CD14-positive monocyte (primary cell): ENCODE measurements around the gene GALNT14. TPM values are rescaled to one million over a fixed set of nuclear protein-coding genes. Genes with fewer than 3 reads are reported as not detected.

Experiments used
- DNase-seq, 3 donors: peaks; one replicate each; pipeline ENCODE4 v3.0.0-alpha.2; 2011 to 2022
- H2AFZ ChIP-seq: 2 replicates; pipeline ENCODE4 v1.6.0; 2012; ENCODE audit warnings: mild to moderate bottlenecking, low read depth, low read length, inconsistent platforms; ENCODE audit not compliant: insufficient read depth, poor library complexity, severe bottlenecking
- H3K27ac ChIP-seq, 2 donors: 1 replicate in 1 of 2; 2 replicates in 1 of 2; pipeline ENCODE4 v1.5.1; 2012 to 2013; ENCODE audit warnings: low read length in 2 of 2, control low read depth in 1 of 2, inconsistent platforms in 1 of 2, low read depth in 1 of 2, mild to moderate bottlenecking in 1 of 2
- H3K27me3 ChIP-seq, 2 donors: one replicate each; pipeline versions ENCODE4 v1.6.0 to v1.6.1; 2011 to 2013; ENCODE audit warnings: low read length in 2 of 2; ENCODE audit not compliant: control insufficient read depth in 2 of 2, insufficient read depth in 2 of 2
- H3K36me3 ChIP-seq, 2 donors: replicated peaks in 1 of 2; 1 replicate in 1 of 2; 2 replicates in 1 of 2; pipeline versions ENCODE4 v1.5.1 to v1.6.1; 2012 to 2013; ENCODE audit warnings: low read length in 2 of 2, control low read depth in 1 of 2, inconsistent platforms in 1 of 2, mild to moderate bottlenecking in 1 of 2; ENCODE audit not compliant: insufficient read depth in 2 of 2, control insufficient read depth in 1 of 2
- H3K4me1 ChIP-seq, 2 donors: 1 replicate in 1 of 2; 2 replicates in 1 of 2; pipeline versions ENCODE4 v1.5.1 to v1.6.1; 2012 to 2013; ENCODE audit warnings: low read length in 2 of 2, control low read depth in 1 of 2, inconsistent platforms in 1 of 2, mild to moderate bottlenecking in 1 of 2, moderate library complexity in 1 of 2; ENCODE audit not compliant: insufficient read depth in 2 of 2, control insufficient read depth in 1 of 2
- H3K4me2 ChIP-seq: replicated peaks from 2 replicates; pipeline ENCODE3; 2012; ENCODE audit warnings: low read length, moderate library complexity, mild to moderate bottlenecking; ENCODE audit not compliant: poor library complexity, severe bottlenecking; ENCODE audit errors: extremely low read depth
- H3K4me3 ChIP-seq, 3 experiments: fragments of 200-600 bp in 1 of 3; sonication (generic) in 1 of 3; replicated peaks in 1 of 3; 1 replicate in 2 of 3; 2 replicates in 1 of 3; pipeline ENCODE4 v1.5.1; 2011 to 2013; ENCODE audit warnings: low read length in 3 of 3, mild to moderate bottlenecking in 3 of 3, control low read depth in 2 of 3, low read depth in 2 of 3, inconsistent platforms in 1 of 3, moderate library complexity in 1 of 3
- H3K79me2 ChIP-seq: 2 replicates; pipeline ENCODE4 v1.6.0; 2012; ENCODE audit warnings: mild to moderate bottlenecking, control low read depth, inconsistent platforms, low read length, moderate library complexity; ENCODE audit not compliant: insufficient read depth
- H3K9ac ChIP-seq: 2 replicates; pipeline ENCODE4 v1.6.0; 2017; ENCODE audit warnings: low read length, mild to moderate bottlenecking; ENCODE audit not compliant: insufficient read depth, poor library complexity, severe bottlenecking
- H3K9me3 ChIP-seq, 2 donors: replicated peaks in 1 of 2; 1 replicate in 1 of 2; 2 replicates in 1 of 2; pipeline versions ENCODE4 v1.5.1 to v1.6.1; 2012 to 2013; ENCODE audit warnings: low read length in 2 of 2, control low read depth in 1 of 2; ENCODE audit not compliant: control insufficient read depth in 1 of 2, insufficient read depth in 1 of 2
- H4K20me1 ChIP-seq: 2 replicates; pipeline ENCODE4 v1.6.0; 2012; ENCODE audit warnings: mild to moderate bottlenecking, low read length, control low read depth, moderate library complexity; ENCODE audit not compliant: insufficient read depth
- H3K27ac Mint-ChIP-seq, 7 donors: one replicate each; pipeline ENCODE4 v1.8.0; 2020; ENCODE audit warnings: mild to moderate bottlenecking in 7 of 7, mixed read lengths in 7 of 7, moderate library complexity in 6 of 7, inconsistent platforms in 2 of 7
- H3K27me3 Mint-ChIP-seq, 3 donors: one replicate each; pipeline ENCODE4 v1.8.0; 2021 to 2022; ENCODE audit warnings: low read depth in 3 of 3, mild to moderate bottlenecking in 3 of 3, mixed read lengths in 3 of 3, moderate library complexity in 3 of 3, inconsistent platforms in 1 of 3
- H3K36me3 Mint-ChIP-seq, 2 donors: one replicate each; pipeline ENCODE4 v1.8.0; 2020; ENCODE audit warnings: mixed read lengths in 2 of 2, inconsistent platforms in 1 of 2, mild to moderate bottlenecking in 1 of 2
- H3K4me1 Mint-ChIP-seq: one replicate; pipeline ENCODE4 v1.8.0; 2020; ENCODE audit warnings: mild to moderate bottlenecking, mixed read lengths
- H3K4me3 Mint-ChIP-seq, 2 donors: one replicate each; pipeline ENCODE4 v1.8.0; 2020; ENCODE audit warnings: mild to moderate bottlenecking in 2 of 2, mixed read lengths in 2 of 2, moderate library complexity in 1 of 2
- H3K9me3 Mint-ChIP-seq, 7 donors: one replicate each; pipeline ENCODE4 v1.8.0; 2020 to 2022; ENCODE audit warnings: mixed read lengths in 7 of 7, mild to moderate bottlenecking in 6 of 7, moderate library complexity in 6 of 7, inconsistent platforms in 2 of 7
- CTCF ChIP-seq: fragments of 200-600 bp; IDR thresholded peaks from one replicate; pipeline ENCODE4 v1.8.0; 2022; ENCODE audit warnings: antibody characterized with exemption, mild to moderate bottlenecking
- WGBS: methylation state at CpG from one replicate; pipeline ENCODE4 v1.1.5; 2013; ENCODE audit warnings: missing lambda C conversion rate; ENCODE audit not compliant: insufficient coverage; 5-methylcytosine and 5-hydroxymethylcytosine counted together
- intact Hi-C, 2 donors: fragments of 100-400 bp; cut with micrococcal nuclease; formaldehyde crosslinking; loops; one replicate each; pipeline versions ENCODE4 v1.15.0 to v1.15.1; 2023
- polyA plus RNA-seq, 3 donors: library from polyadenylated mRNA; depleted of rRNA in 1 of 3; unstranded in 2 of 3; stranded (reverse) in 1 of 3; fragments of 300-500 nt in 2 of 3; fragments of >200 nt in 1 of 3; fragmentation: Illumina TruSeq in 2 of 3; gene quantifications; 1 replicate in 2 of 3; 2 replicates in 1 of 3; pipeline ENCODE4 v1.2.3, GENCODE V29; 2012 to 2021

GALNT14 gene
- polyA plus RNA-seq, 3 donors = 0.33 TPM; not detected in 2

- Mint-ChIP-seq H3K27ac (no peak overlapping the region), H3K4me3 (no peak overlapping the region), H3K27me3 (peaks cover 0 to 3% (median 0%) of the 10 kb centered on the region in 3 donors), H3K36me3 (no peaks in the 10 kb centered on the region), H3K9me3 (no peaks in the 10 kb centered on the region), H3K4me1 (no peaks in the 10 kb centered on the region)
- no peak overlapping the region for H3K9ac ChIP-seq
- TF ChIP-seq CTCF = no peak
- H3K4me2 ChIP-seq = no peak overlapping the region
- no peak overlapping the region for H2AFZ ChIP-seq
- no peaks in the 10 kb centered on the region for H3K79me2 ChIP-seq
- no peak for DNase-seq
- H3K9me3 ChIP-seq = no peaks in the 10 kb centered on the region
- no peaks in the 10 kb centered on the region for H3K4me1 ChIP-seq
- H4K20me1 ChIP-seq = no peaks in the 10 kb centered on the region
- H3K27ac ChIP-seq = no peak overlapping the region
- no peaks in the 10 kb centered on the region for H3K27me3 ChIP-seq
- H3K36me3 ChIP-seq = no peaks in the 10 kb centered on the region
- 95% methylated on average over 3 of the region's 5 CpGs for WGBS
- H3K4me3 ChIP-seq = no peak overlapping the region
- intact Hi-C loops = no loop called here
Observed at GRCh38 chr2:30997979-30998378, 140.3 kb downstream of the GALNT14 start.

DNA sequence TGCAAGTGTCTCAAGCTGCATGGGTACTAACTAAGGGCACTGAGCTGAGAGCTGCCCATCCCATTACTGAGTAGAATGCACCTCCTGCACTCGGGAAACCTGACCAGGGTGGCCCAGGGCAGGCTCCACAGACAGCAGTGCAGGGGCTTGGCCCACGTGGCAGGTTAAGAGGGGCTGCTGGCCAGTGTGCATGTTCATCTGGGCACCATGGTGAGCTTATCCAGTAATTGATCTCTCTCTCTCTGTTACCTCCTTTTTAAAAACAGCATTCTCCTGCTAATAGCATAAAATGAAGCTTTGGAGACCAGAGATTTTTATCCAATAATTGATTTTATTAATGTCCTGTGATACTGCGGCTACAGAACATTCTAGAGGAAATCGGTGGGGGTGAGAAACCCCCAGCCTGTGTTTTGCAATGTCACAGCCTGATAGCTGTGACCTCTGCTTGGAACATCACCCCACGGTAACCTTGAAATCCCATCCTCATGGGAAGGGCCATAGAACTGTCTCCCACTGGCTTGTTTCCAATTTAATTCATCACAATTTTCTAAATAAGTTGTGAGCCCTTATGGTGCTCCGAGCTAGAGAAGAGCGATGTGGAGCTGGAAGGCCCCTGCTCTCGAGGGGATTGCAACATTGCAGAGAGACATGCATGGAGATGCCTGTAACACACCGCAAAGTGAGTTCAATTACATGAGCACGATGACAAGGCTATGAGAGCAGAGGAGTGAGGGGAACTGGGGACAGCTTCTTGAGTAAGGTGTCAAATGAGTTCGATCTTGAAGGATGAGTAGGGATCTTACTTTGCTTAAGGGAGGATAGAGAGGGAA is 143.8 kb downstream of the GALNT14 start:
- H3K4me1 Mint-ChIP-seq = no peaks in the 10 kb centered on the region
- no peaks in the 10 kb centered on the region for H4K20me1 ChIP-seq
- H3K9me3 ChIP-seq = no peaks in the 10 kb centered on the region
- peak overlapping the region in 1 of 7 donors; percentile 2 for H3K27ac Mint-ChIP-seq
- H3K36me3 ChIP-seq = no peaks in the 10 kb centered on the region
- no peak overlapping the region for H3K4me3 Mint-ChIP-seq
- H3K4me1 ChIP-seq = no peaks in the 10 kb centered on the region
- H3K79me2 ChIP-seq = no peaks in the 10 kb centered on the region
- H3K27me3 ChIP-seq = no peaks in the 10 kb centered on the region
- intact Hi-C loops = no loop called here
- H3K9ac ChIP-seq = no peak overlapping the region
- H3K27me3 Mint-ChIP-seq = peaks cover 0 to 3% (median 0%) of the 10 kb centered on the region in 3 donors
- no peak overlapping the region for H3K4me3 ChIP-seq
- no peak for DNase-seq
- no peak for TF ChIP-seq CTCF
- no peak overlapping the region for H3K27ac ChIP-seq
- no peaks in the 10 kb centered on the region for H3K9me3 Mint-ChIP-seq
- WGBS = 71% methylated on average over 9 of the region's 11 CpGs
- H2AFZ ChIP-seq = no peak overlapping the region
- no peaks in the 10 kb centered on the region for H3K36me3 Mint-ChIP-seq
- no peak overlapping the region for H3K4me2 ChIP-seq
